Prostate gland (tissue), 2 donors: ENCODE data around the gene TLE2. TPM values are rescaled to one million over a fixed set of nuclear protein-coding genes. Genes with fewer than 3 reads are reported as not detected.
A peak's percentile ranks its signal among the peaks of the same experiment; 100 is the strongest.
"Not testable (repeated sequence)": the region's sequence is repeated elsewhere in the genome, so short reads cannot be mapped to it uniquely, and the experiment has no call there.

Experiments
- DNase-seq: peaks from one replicate; pipeline ENCODE4 v3.0.0-alpha.2; 2019; ENCODE audit warnings: low spot score
- H3K27ac ChIP-seq, 2 donors: fragments of 200-600 bp; sonication (generic); 2 replicates each; pipeline ENCODE4 v1.5.1; 2017 to 2019
- H3K27me3 ChIP-seq: fragments of 200-600 bp; sonication (generic); replicated peaks from 2 replicates; pipeline ENCODE4 v1.5.1; 2019; ENCODE audit not compliant: insufficient read depth
- H3K36me3 ChIP-seq, 2 donors: fragments of 200-600 bp; sonication (generic); 1 replicate in 1 of 2; 2 replicates in 1 of 2; pipeline versions ENCODE4 v1.5.1 to v1.8.1; 2017 to 2019
- H3K4me1 ChIP-seq: fragments of 200-600 bp; sonication (generic); replicated peaks from 2 replicates; pipeline ENCODE4 v1.5.1; 2019
- H3K4me3 ChIP-seq, 2 donors: fragments of 200-600 bp; sonication (generic); 2 replicates each; pipeline ENCODE4 v1.5.1; 2017 to 2019
- H3K9me3 ChIP-seq: fragments of 200-600 bp; sonication (generic); 2 replicates; pipeline ENCODE4 v1.5.1; 2017
- CTCF ChIP-seq, 4 experiments: fragments of 200-600 bp in 2 of 4; fragments of 450-650 bp in 2 of 4; sonication (generic) in 2 of 4; IDR thresholded peaks; 1 replicate in 3 of 4; 2 replicates in 1 of 4; pipeline ENCODE4 v1.5.1; 2016 to 2019; ENCODE audit warnings: antibody characterized with exemption in 4 of 4, mild to moderate bottlenecking in 2 of 4, moderate library complexity in 2 of 4
- POLR2A ChIP-seq: fragments of 450-650 bp; IDR thresholded peaks from one replicate; pipeline ENCODE4 v1.6.1; 2016; ENCODE audit warnings: antibody characterized with exemption, mild to moderate bottlenecking
- POLR2AphosphoS5 ChIP-seq: sonication (generic); formaldehyde crosslinking; IDR thresholded peaks from one replicate; pipeline ENCODE4 v1.6.1; 2017; ENCODE audit warnings: antibody characterized with exemption
- WGBS: methylation state at CpG from one replicate; pipeline ENCODE4 v1.1.5; 2018; 5-methylcytosine and 5-hydroxymethylcytosine counted together
- intact Hi-C: fragments of 100-400 bp; cut with DNase I; formaldehyde crosslinking; loops from one replicate; pipeline ENCODE4 v1.14.2; 2022
- total RNA-seq, 2 donors: library from RNA; depleted of rRNA; stranded (reverse); fragments of >200 nt; gene quantifications; one replicate each; pipeline ENCODE4 v1.1.0, GENCODE V29; 2016

The TLE2 gene
- total RNA-seq, 2 donors from 2014 or later: 61.9 to 82.1 TPM

GRCh38 chr19:2973229-2973628, 55.9 kb downstream of the TLE2 start:
- no peaks in the 10 kb centered on the region for H3K9me3 ChIP-seq
- no peak overlapping the region for H3K4me3 ChIP-seq
- intact Hi-C loops: no loop called here
- H3K36me3 ChIP-seq: no peaks in the 10 kb centered on the region
- WGBS: 52% methylated on average over 8 of the region's 8 CpGs
- no peak for DNase-seq
- TF ChIP-seq POLR2A: no peak
- no peak for TF ChIP-seq POLR2AphosphoS5
- TF ChIP-seq CTCF (IDR thresholded peaks at IDR 0.05): no peak
- H3K27me3 ChIP-seq: no peaks in the 10 kb centered on the region
- no peak overlapping the region for H3K27ac ChIP-seq
- peaks cover 8% of the 10 kb centered on the region for H3K4me1 ChIP-seq

- Histone ChIP-seq H3K4me3 (no peak overlapping the region), H3K36me3 (no peaks in the 10 kb centered on the region), H3K4me1 (no peaks in the 10 kb centered on the region), H3K9me3 (no peaks in the 10 kb centered on the region), H3K27ac (no peak overlapping the region), H3K27me3 (no peaks in the 10 kb centered on the region)
- intact Hi-C loops: no loop called here
- no peak for DNase-seq
- TF ChIP-seq POLR2A (no peak), CTCF (IDR thresholded peaks at IDR 0.05) (no peak), POLR2AphosphoS5 (no peak)
- 87% methylated on average over 9 of the region's 9 CpGs for WGBS
Measured at GRCh38 chr19:2970201-2970835, 58.8 kb downstream of the TLE2 start.

GRCh38 chr19:2969104-2969504, 60.0 kb downstream of the TLE2 start:
- Histone ChIP-seq H3K4me3 (no peak overlapping the region), H3K27me3 (no peaks in the 10 kb centered on the region), H3K36me3 (no peaks in the 10 kb centered on the region), H3K27ac (peak overlapping the region; percentile 47 to 66), H3K4me1 (no peaks in the 10 kb centered on the region), H3K9me3 (no peaks in the 10 kb centered on the region)
- peak; percentile 45 for DNase-seq
- intact Hi-C loops: loop anchor here (10.0 kb wide), 1 partner anchor 136 kb away; no protein-coding TSS in a partner anchor
- TF ChIP-seq CTCF (IDR thresholded peaks at IDR 0.05) (peak in 1 of 4 experiments; percentile 18), POLR2A (no peak), POLR2AphosphoS5 (peak; percentile 53)
- 7% methylated on average over 5 of the region's 5 CpGs for WGBS

GRCh38 chr19:2967972-2968371, 61.1 kb downstream of the TLE2 start:
- Histone ChIP-seq H3K4me3 (no peak overlapping the region), H3K9me3 (no peaks in the 10 kb centered on the region), H3K36me3 (no peaks in the 10 kb centered on the region), H3K4me1 (no peaks in the 10 kb centered on the region), H3K27me3 (no peaks in the 10 kb centered on the region), H3K27ac (no peak overlapping the region)
- intact Hi-C loops: loop anchor here (10.0 kb wide), 1 partner anchor 137 kb away; no protein-coding TSS in a partner anchor
- no peak for DNase-seq
- TF ChIP-seq POLR2A (no peak), POLR2AphosphoS5 (no peak), CTCF (IDR thresholded peaks at IDR 0.05) (no peak)
- 85% methylated on average over 8 of the region's 8 CpGs for WGBS

- DNase-seq: no peak
- 90% methylated on average over 5 of the region's 5 CpGs for WGBS
- Histone ChIP-seq H3K4me3 (no peak overlapping the region), H3K4me1 (no peaks in the 10 kb centered on the region), H3K27me3 (no peaks in the 10 kb centered on the region), H3K27ac (no peak overlapping the region), H3K9me3 (no peaks in the 10 kb centered on the region), H3K36me3 (no peaks in the 10 kb centered on the region)
- intact Hi-C loops: loop anchor here (5.0 to 10.0 kb wide), 2 partner anchors 140 to 197 kb away; no protein-coding TSS in a partner anchor
- TF ChIP-seq POLR2AphosphoS5 (no peak), POLR2A (no peak), CTCF (IDR thresholded peaks at IDR 0.05) (no peak)
Measured at GRCh38 chr19:2964874-2965273, 64.2 kb downstream of the TLE2 start.

GRCh38 chr19:2963631-2964030, 65.4 kb downstream of the TLE2 start:
- H3K36me3 ChIP-seq, H3K9me3 ChIP-seq, H3K27ac ChIP-seq, DNase-seq, H3K27me3 ChIP-seq, H3K4me1 ChIP-seq, H3K4me3 ChIP-seq: not testable (repeated sequence)
- 90% methylated on average over 12 of the region's 12 CpGs for WGBS
- intact Hi-C loops: loop anchor here (5.0 to 10.0 kb wide), 2 partner anchors 141 to 199 kb away; no protein-coding TSS in a partner anchor
